ENCODE results near the gene KLF12. TPM values are rescaled to one million over a fixed set of nuclear protein-coding genes. Genes with fewer than 3 reads are reported as not detected.

The KLF12 gene
- total RNA-seq, 1 experiment from 2014 or later = 7.2 TPM

DNA sequence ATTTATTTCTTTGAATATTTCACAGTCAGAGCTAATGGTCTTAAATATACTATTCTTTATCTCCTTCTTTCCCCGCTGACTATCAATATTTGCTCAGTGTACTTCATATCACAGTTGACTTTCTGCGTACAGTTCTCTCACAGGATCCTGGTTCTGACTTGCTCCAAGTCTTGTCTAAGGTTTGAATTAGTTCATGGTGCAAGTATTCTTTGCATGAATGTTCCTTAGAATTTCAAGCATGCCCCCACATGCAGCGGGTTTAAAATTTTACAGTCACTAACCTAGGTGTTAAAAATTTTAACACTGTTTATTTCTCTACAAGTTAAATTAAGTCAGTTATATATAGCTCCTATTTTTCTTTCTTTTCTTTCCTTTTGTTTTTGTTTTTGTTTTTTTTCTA, 20.8 kb upstream of the KLF12 start:
- CTCF ChIA-PET = interaction anchor here (1.1 to 2.0 kb wide), 2 partner anchors 132 to 320 kb away, joined by 4 to 5 read pairs; no protein-coding TSS in a partner anchor
- DNase-seq (ENCODE audit: unreplicated experiment) = no peak
- no TSS peak for BruUV-seq (replicated peaks)
- Mint-ChIP-seq H3K4me1 (ENCODE audit: insufficient read depth, unreplicated experiment) (peaks cover 11% of the 10 kb centered on the region), H3K36me3 (ENCODE audit: insufficient read depth, unreplicated experiment) (no peaks in the 10 kb centered on the region), H3K9me3 (ENCODE audit: unreplicated experiment) (no peaks in the 10 kb centered on the region), H3K4me3 (ENCODE audit: unreplicated experiment) (no peak overlapping the region), H3K27me3 (ENCODE audit: insufficient read depth, unreplicated experiment) (no peaks in the 10 kb centered on the region), H3K27ac (ENCODE audit: low read depth, unreplicated experiment) (no peak overlapping the region)
- TF ChIP-seq CTCF (IDR thresholded peaks at IDR 0.05; ENCODE audit: unreplicated experiment) = no peak
- POLR2A ChIA-PET = interaction anchor here (1.7 kb wide), 1 partner anchor 17 kb away, joined by 5 read pairs; no protein-coding TSS in a partner anchor
- intact Hi-C loops (cut with micrococcal nuclease) = no loop called here

- BruUV-seq (replicated peaks) = no TSS peak
- DNase-seq (ENCODE audit: unreplicated experiment) = peak; percentile 13
- Mint-ChIP-seq H3K36me3 (ENCODE audit: insufficient read depth, unreplicated experiment) (no peaks in the 10 kb centered on the region), H3K9me3 (ENCODE audit: unreplicated experiment) (no peaks in the 10 kb centered on the region), H3K4me3 (ENCODE audit: unreplicated experiment) (no peak overlapping the region), H3K27me3 (ENCODE audit: insufficient read depth, unreplicated experiment) (no peaks in the 10 kb centered on the region), H3K27ac (ENCODE audit: low read depth, unreplicated experiment) (no peak overlapping the region), H3K4me1 (ENCODE audit: insufficient read depth, unreplicated experiment) (peaks cover 11% of the 10 kb centered on the region)
- CTCF ChIA-PET = interaction anchor here (0.7 to 2.0 kb wide), 3 partner anchors 11 to 133 kb away, joined by 3 to 5 read pairs (median 4); no protein-coding TSS in a partner anchor
- TF ChIP-seq CTCF (IDR thresholded peaks at IDR 0.05; ENCODE audit: unreplicated experiment) = no peak
- POLR2A ChIA-PET = interaction anchor here (0.7 kb wide), 1 partner anchor 19 kb away, joined by 3 read pairs; no protein-coding TSS in a partner anchor
- intact Hi-C loops (cut with micrococcal nuclease) = no loop called here
These were observed 19.1 kb upstream of the KLF12 start for GRCh38 chr13:74153316-74153715.

GRCh38 chr13:74151859-74152258, 17.7 kb upstream of the KLF12 start:
- ChIA-PET CTCF (interaction anchor here (0.5 to 1.0 kb wide), 2 partner anchors 15 to 47 kb away, joined by 3 to 4 read pairs; no protein-coding TSS in a partner anchor), POLR2A (no interaction called here)
- BruUV-seq (replicated peaks) = no TSS peak
- no peaks in the 10 kb centered on the region for H3K36me3 Mint-ChIP-seq (ENCODE audit: insufficient read depth, unreplicated experiment)
- H3K9me3 Mint-ChIP-seq (ENCODE audit: unreplicated experiment) = no peaks in the 10 kb centered on the region
- DNase-seq (ENCODE audit: unreplicated experiment) = no peak
- peaks cover 5% of the 10 kb centered on the region for H3K4me1 Mint-ChIP-seq (ENCODE audit: insufficient read depth, unreplicated experiment)
- no peak for TF ChIP-seq CTCF (IDR thresholded peaks at IDR 0.05; ENCODE audit: unreplicated experiment)
- intact Hi-C loops (cut with micrococcal nuclease) = no loop called here
- H3K27ac Mint-ChIP-seq (ENCODE audit: low read depth, unreplicated experiment) = no peak overlapping the region
- no peaks in the 10 kb centered on the region for H3K27me3 Mint-ChIP-seq (ENCODE audit: insufficient read depth, unreplicated experiment)
- H3K4me3 Mint-ChIP-seq (ENCODE audit: unreplicated experiment) = no peak overlapping the region

DNA sequence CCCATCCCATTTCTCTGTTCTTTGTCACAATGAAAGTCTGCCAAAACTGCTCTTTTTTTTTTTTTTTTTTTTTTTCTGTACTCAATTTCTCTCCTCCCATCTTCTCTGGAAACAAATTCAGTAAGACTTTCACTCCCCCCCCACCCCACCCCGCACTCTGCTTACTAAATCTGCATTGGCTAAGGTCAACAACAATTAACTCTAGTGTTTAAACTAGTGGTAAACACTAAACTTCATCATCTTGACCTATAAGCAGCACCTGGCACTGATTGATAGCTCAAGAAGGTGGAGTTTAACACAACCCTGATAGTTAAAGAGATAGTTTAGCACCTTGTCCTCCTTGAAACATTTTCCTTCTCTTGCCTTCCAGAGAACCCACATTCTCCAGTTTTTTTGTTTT, 14.1 kb upstream of the KLF12 start:
- H3K27me3 Mint-ChIP-seq (ENCODE audit: insufficient read depth, unreplicated experiment) = no peaks in the 10 kb centered on the region
- H3K4me3 Mint-ChIP-seq (ENCODE audit: unreplicated experiment) = no peak overlapping the region
- intact Hi-C loops (cut with micrococcal nuclease) = no loop called here
- H3K9me3 Mint-ChIP-seq (ENCODE audit: unreplicated experiment) = no peaks in the 10 kb centered on the region
- no peak for DNase-seq (ENCODE audit: unreplicated experiment)
- no peak overlapping the region for H3K27ac Mint-ChIP-seq (ENCODE audit: low read depth, unreplicated experiment)
- H3K36me3 Mint-ChIP-seq (ENCODE audit: insufficient read depth, unreplicated experiment) = no peaks in the 10 kb centered on the region
- no peak for TF ChIP-seq CTCF (IDR thresholded peaks at IDR 0.05; ENCODE audit: unreplicated experiment)
- peaks cover 3% of the 10 kb centered on the region for H3K4me1 Mint-ChIP-seq (ENCODE audit: insufficient read depth, unreplicated experiment)
- CTCF ChIA-PET = interaction anchor here (0.5 to 0.7 kb wide), 5 partner anchors 139 to 1914 kb away, joined by 3 to 6 read pairs (median 4); no protein-coding TSS in a partner anchor
- BruUV-seq (replicated peaks) = no TSS peak
- POLR2A ChIA-PET = interaction anchor here (1.4 to 1.8 kb wide), 2 partner anchors 13 to 21 kb away, joined by 3 to 4 read pairs; no protein-coding TSS in a partner anchor

Data from MCF 10A (cell line).